ENCODE measurements around the gene CCDC175.

Gene CCDC175

GRCh38 chr14:59540852-59541251 lies 35.8 kb downstream of the CCDC175 start:
- DNase-seq (ENCODE audit: low read depth): no peak

- no peak for DNase-seq (ENCODE audit: low read depth)
Measured at GRCh38 chr14:59538936-59539335, 37.7 kb downstream of the CCDC175 start.

- no peak for DNase-seq (ENCODE audit: low read depth)
Measured at GRCh38 chr14:59537476-59537875, 39.1 kb downstream of the CCDC175 start.

GRCh38 chr14:59534361-59534987 lies 42.1 kb downstream of the CCDC175 start:
- no peak for DNase-seq (ENCODE audit: low read depth)

DNA sequence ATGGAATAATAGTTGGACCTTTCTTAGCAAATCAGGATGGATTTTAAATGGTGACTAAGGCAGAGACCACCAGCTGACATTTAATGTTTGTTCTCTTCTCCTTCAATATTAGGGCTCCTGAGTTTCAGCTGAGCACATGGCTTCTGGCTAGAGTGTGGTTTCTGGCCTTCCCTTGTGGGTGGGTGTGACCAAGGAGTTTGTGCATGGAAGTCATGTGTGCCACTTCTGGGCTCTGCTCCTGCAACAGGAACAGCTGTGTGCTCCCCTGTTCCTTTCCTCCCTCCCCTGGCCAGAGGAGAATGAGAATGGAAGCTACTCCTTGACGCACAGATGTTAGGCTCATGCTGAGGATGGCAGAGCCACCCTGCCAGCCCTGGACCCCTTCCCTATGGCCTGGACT lies 44.2 kb downstream of the CCDC175 start:
- DNase-seq (ENCODE audit: low read depth): no peak

- no peak for DNase-seq (ENCODE audit: low read depth)
Measured at GRCh38 chr14:59530349-59530748, 46.3 kb downstream of the CCDC175 start.

DNA sequence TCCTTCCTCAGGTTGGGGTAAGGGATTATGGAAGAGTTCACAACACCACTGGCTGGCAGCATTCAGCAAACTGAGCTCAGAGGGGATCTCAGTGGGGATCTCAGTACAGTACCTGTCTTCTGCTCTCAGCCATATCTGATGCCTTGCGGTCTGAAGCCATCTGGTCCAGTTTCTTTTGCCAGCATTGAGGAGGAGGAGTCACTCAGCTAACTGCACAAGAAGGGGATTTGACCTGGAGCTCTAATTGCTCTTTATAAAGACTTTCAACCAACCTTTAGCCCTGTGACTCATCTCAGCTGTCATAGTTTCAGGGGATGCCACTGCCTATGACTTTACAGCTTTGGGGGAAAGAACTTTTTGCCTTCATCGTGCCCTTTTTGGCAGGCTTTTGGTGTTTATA lies 47.4 kb downstream of the CCDC175 start:
- no peak for DNase-seq (ENCODE audit: low read depth)

- no peak for DNase-seq (ENCODE audit: low read depth)
Measured at GRCh38 chr14:59520224-59520623, 56.4 kb downstream of the CCDC175 start.

DNA sequence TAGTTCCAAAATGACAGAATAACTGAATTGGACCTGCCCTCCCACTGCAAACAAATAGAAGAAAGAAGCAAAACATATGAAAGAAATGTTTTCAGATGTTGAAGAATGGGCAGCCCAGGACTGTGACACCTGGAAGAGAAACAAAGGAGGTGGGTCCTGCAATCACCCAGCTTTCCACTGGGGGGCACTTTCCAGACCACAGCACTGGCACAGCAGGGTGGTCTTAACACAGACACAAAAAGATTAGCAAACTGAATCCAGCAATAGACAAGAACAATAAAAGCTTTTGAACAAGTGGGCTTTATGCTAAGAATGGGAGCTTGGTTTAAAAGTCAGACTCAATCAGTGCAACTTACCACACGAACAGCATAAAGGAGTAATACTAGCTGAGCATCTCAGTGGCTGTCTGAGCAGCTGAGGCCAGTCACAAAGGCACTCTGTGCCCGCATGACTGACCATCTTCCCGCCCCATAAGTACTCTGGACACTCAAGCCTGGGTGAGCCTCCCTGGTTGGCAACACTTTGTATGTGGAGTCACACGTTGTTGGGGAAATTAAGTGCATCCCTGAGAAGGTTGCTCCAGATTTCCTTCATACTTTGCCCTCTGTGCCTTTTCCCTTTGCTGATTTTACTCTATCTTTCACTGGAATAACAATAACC lies 64.6 kb downstream of the CCDC175 start:
- DNase-seq (ENCODE audit: low read depth): no peak

DNA sequence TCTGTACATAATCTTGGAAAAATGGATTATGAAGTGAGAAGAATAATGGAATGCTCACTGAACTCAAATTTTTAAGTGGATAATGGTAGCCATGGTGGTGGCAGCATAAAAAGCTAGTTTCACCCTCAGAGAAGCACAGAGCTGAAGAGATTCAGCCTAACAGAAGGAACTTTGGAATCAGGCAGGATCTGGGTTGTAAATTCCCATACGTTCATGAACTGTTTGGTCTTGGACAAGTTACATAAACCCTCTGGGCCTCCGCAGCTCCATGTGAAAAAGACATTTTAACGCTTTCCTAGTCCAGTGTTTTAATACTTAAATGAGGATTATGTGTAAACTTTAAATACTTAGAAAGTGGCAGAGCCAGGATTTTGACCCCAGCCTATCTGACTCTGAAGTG lies 65.6 kb downstream of the CCDC175 start:
- DNase-seq (ENCODE audit: low read depth): no peak

- no peak for DNase-seq (ENCODE audit: low read depth)
Measured at GRCh38 chr14:59510001-59510400, 66.6 kb downstream of the CCDC175 start.

- DNase-seq (ENCODE audit: low read depth): no peak
Measured at GRCh38 chr14:59509101-59509500, 67.5 kb downstream of the CCDC175 start.

GRCh38 chr14:59507752-59508103 lies 68.9 kb downstream of the CCDC175 start:
- no peak for DNase-seq (ENCODE audit: low read depth)

DNA sequence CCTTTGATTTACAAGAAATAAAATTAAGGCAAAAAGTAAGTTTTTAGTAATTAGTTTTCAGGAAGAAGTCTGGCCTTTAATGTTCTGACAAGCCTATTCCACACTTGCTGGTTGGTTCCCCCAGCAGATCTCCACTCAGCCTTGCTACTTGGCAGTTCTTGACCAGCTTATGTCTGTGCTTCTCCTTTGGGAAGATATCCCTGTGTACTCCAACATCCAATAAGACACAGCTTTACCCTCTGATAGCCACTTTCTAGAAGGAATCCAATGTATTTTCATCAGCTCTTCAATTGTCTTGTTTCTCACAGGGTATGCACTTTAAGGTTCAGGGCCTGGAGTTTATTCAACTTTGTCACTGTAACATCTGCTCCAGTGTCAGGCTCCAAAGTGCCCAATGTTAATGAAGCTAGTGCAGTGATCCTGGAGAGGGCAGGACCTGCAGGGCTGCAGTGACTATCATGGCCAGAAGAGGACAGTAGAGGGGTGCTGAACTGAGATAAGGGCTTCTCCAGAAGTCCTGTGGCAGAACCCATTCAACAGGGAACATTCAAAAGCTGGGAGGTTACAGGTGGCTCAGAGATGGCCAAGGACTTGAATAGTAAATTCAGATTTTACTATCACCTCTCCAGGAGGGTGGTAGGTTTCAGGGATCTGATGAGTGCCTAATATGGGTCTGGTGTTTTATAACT lies 69.4 kb downstream of the CCDC175 start:
- peak; percentile 10 for DNase-seq (ENCODE audit: low read depth)

GRCh38 chr14:59503256-59503655 lies 73.4 kb downstream of the CCDC175 start:
- no peak for DNase-seq (ENCODE audit: low read depth)

DNA sequence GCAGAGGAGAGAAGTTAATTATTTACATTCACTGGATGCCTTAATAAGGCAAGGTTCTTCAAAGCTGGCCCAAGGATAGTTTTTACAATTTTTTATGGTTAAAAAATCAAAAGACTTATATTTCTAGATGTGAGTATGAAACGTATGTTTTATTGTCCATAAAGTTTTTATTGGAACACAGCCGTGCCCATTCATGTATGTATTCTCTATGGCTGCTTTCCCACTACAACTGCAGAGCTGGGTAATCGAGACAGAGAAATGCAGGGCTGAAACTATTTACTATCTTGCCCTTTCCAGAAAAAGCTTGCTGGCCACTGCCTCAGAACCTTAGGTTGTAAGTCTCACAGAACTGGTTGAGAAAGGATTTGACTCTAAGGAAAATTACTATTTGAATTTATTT lies 75.9 kb downstream of the CCDC175 start:
- DNase-seq (ENCODE audit: low read depth): no peak

GRCh38 chr14:59492384-59492783 lies 84.2 kb downstream of the CCDC175 start:
- DNase-seq (ENCODE audit: low read depth): no peak

- no peak for DNase-seq (ENCODE audit: low read depth)
Measured at GRCh38 chr14:59490756-59491155, 85.9 kb downstream of the CCDC175 start.

- DNase-seq (ENCODE audit: low read depth): peak; percentile 11
Measured at GRCh38 chr14:59484639-59485175, 91.9 kb downstream of the CCDC175 start.

DNA sequence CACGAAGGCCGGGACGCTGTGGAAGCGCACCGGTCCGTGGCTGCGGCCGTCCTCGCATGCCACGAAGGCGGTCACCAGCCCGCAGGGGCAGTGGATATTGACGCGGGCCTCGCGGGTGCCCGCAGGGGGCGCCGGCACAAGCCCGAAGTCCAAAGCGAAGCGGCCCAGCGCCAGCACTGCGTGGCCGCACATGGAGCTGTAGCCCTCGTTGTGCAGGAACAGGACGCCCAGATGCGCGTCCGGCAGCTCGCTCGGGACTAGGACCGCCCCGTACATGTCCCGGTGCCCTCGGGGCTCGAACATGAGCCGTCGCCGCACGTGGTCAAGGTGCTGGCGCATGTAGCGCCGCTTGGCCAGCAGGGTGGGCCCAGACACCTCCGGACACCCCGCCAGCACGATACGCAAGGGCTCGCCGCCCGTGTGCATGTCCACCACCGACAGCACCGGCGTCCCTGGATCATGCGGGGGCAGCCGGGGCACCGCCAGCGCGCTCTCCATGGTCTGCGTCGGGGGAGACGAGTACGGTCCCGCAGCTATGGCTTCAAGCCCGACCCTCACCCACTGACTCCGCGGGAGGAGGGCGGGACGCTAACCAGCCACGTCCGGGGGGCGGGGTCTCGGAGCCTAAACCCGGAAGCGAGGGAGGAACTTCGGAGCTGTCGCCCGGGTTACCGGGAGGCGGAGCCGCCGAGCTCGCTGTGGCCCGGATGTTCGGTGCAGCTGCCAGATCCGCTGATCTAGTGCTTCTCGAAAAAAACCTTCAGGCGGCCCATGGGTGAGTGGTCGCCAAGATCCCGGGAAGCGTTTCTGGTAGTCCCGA lies 92.6 kb downstream of the CCDC175 start, which contains the start of the genes JKAMP and L3HYPDH:
Gene JKAMP, plus strand, starts transcription at position 699 of the 820 bp plus-strand sequence. Its CDS starts 73 bp downstream, at position 772.
Gene L3HYPDH, minus strand, starts transcription at position 590 of the 820 bp plus-strand sequence. Its CDS starts 92 bp downstream, at position 498.
- peak; percentile 59 for DNase-seq (ENCODE audit: low read depth)

GRCh38 chr14:59483363-59483762 lies 93.2 kb downstream of the CCDC175 start:
- peak; percentile 21 for DNase-seq (ENCODE audit: low read depth)
